Esophagus (tissue), 2 donors: ENCODE results near the gene SRR. TPM values are rescaled to one million over a fixed set of nuclear protein-coding genes. Genes with fewer than 3 reads are reported as not detected.
"Not testable (repeated sequence)": the region's sequence is repeated elsewhere in the genome, so short reads cannot be mapped to it uniquely, and the experiment has no call there.

Source experiments
- H3K27ac ChIP-seq, 2 donors: one replicate each; pipeline ENCODE4 v1.5.1; 2013; ENCODE audit warnings: low read depth in 2 of 2, mild to moderate bottlenecking in 2 of 2, inconsistent platforms in 1 of 2, low read length in 1 of 2, moderate library complexity in 1 of 2
- H3K27me3 ChIP-seq, 2 donors: one replicate each; pipeline ENCODE4 v1.6.1; 2013; ENCODE audit warnings: low read length in 2 of 2, control low read depth in 1 of 2, mild to moderate bottlenecking in 1 of 2; ENCODE audit not compliant: insufficient read depth in 2 of 2, control insufficient read depth in 1 of 2
- H3K36me3 ChIP-seq, 2 donors: one replicate each; pipeline ENCODE4 v1.6.1; 2013; ENCODE audit warnings: low read length in 1 of 2; ENCODE audit not compliant: control insufficient read depth in 2 of 2, insufficient read depth in 2 of 2
- H3K4me1 ChIP-seq, 2 donors: one replicate each; pipeline ENCODE4 v1.6.1; 2013; ENCODE audit warnings: low read length in 1 of 2; ENCODE audit not compliant: control insufficient read depth in 2 of 2, insufficient read depth in 2 of 2
- H3K4me3 ChIP-seq, 2 donors: one replicate each; pipeline ENCODE4 v1.5.1; 2013; ENCODE audit warnings: low read length in 2 of 2, mild to moderate bottlenecking in 2 of 2, low read depth in 1 of 2, moderate library complexity in 1 of 2
- H3K9me3 ChIP-seq, 2 donors: one replicate each; pipeline ENCODE4 v1.6.1; 2013; ENCODE audit warnings: mild to moderate bottlenecking in 2 of 2, low read depth in 1 of 2, low read length in 1 of 2, moderate library complexity in 1 of 2; ENCODE audit not compliant: control insufficient read depth in 2 of 2, insufficient read depth in 1 of 2
- WGBS, 2 donors: extraction: QIAGEN DNeasy Blood & Tissue Kit; methylation state at CpG; one replicate each; pipeline ENCODE4 v1.1.7; 2013; 5-methylcytosine and 5-hydroxymethylcytosine counted together
- polyA plus RNA-seq, 2 donors: library from polyadenylated mRNA; stranded (reverse); fragments of 200-250 nt; gene quantifications; one replicate each; pipeline ENCODE4 v1.2.3, GENCODE V29; 2013
- donor health status: healthy with polysubstance abuse.
- donor health status: Bipolar disorder and iron deficiency.

Gene SRR
- polyA plus RNA-seq = 1 to 10 TPM; 2.1 to 4.5 TPM

- Histone ChIP-seq H3K9me3 (no peaks in the 10 kb centered on the region), H3K4me1 (peaks cover 0 to 4% of the 10 kb centered on the region in 2 donors), H3K36me3 (peaks cover 0 to 10% of the 10 kb centered on the region in 2 donors), H3K4me3 (peak within 1 kb of the TSS; percentile 72 to 73), H3K27ac (peak within 1 kb of the TSS; percentile 96 to 97), H3K27me3 (no peaks in the 10 kb centered on the region)
- WGBS, 2 donors = 0 to 1% methylated on average over 34 to 108 of the region's 108 CpGs
Measured at GRCh38 chr17:2303204-2304188, at the start of gene SRR, which contains the start of gene SMG6. Gene SRR (plus strand): TSS chr17:2303950. CDS start chr17:2315561, 11,611 bp downstream. Gene SMG6 (minus strand): TSS chr17:2303785. CDS start chr17:2303720, 65 bp downstream.

DNA sequence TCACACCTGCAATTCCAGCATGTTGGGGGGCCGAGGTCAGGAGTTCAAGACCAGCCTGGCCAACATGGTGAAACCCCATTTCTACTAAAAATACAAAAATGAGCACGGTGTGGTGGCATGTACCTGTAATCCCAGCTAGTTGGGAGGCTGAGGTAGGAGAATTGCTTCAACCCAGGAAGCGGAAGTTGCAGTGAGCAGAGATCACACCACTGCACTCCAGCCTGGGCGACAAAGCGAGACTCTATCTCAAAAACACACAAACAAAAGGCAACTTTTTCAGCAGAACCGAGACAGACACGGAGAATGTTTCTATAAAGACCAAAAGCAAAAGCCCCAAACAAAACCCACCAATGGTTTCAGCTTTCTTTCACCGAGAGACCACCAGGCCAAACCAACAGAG is 44.9 kb upstream of the SRR start:
- H3K27me3 ChIP-seq, H3K9me3 ChIP-seq, H3K4me1 ChIP-seq, H3K4me3 ChIP-seq, H3K36me3 ChIP-seq, H3K27ac ChIP-seq: not testable (repeated sequence)
- 86 to 92% methylated on average over 8 of the region's 8 CpGs for WGBS, 2 donors

- peak overlapping the region in 1 of 2 donors; percentile 24 for H3K27ac ChIP-seq
- no peaks in the 10 kb centered on the region for H3K4me1 ChIP-seq
- 74 to 76% methylated on average over 8 of the region's 8 CpGs for WGBS, 2 donors
- H3K4me3 ChIP-seq = no peak overlapping the region
- no peaks in the 10 kb centered on the region for H3K36me3 ChIP-seq
- H3K27me3 ChIP-seq = no peaks in the 10 kb centered on the region
- H3K9me3 ChIP-seq = no peaks in the 10 kb centered on the region
Measured at GRCh38 chr17:2259769-2260536, 43.8 kb upstream of the SRR start.

GRCh38 chr17:2262135-2262587 is 41.6 kb upstream of the SRR start:
- H3K4me3 ChIP-seq = no peak overlapping the region
- H3K27ac ChIP-seq = peak overlapping the region; percentile 23 to 40
- 54 to 71% methylated on average over 2 of the region's 2 CpGs for WGBS, 2 donors
- no peaks in the 10 kb centered on the region for H3K9me3 ChIP-seq
- no peaks in the 10 kb centered on the region for H3K27me3 ChIP-seq
- H3K36me3 ChIP-seq = peaks cover 2 to 4% of the 10 kb centered on the region in 2 donors
- no peaks in the 10 kb centered on the region for H3K4me1 ChIP-seq

DNA sequence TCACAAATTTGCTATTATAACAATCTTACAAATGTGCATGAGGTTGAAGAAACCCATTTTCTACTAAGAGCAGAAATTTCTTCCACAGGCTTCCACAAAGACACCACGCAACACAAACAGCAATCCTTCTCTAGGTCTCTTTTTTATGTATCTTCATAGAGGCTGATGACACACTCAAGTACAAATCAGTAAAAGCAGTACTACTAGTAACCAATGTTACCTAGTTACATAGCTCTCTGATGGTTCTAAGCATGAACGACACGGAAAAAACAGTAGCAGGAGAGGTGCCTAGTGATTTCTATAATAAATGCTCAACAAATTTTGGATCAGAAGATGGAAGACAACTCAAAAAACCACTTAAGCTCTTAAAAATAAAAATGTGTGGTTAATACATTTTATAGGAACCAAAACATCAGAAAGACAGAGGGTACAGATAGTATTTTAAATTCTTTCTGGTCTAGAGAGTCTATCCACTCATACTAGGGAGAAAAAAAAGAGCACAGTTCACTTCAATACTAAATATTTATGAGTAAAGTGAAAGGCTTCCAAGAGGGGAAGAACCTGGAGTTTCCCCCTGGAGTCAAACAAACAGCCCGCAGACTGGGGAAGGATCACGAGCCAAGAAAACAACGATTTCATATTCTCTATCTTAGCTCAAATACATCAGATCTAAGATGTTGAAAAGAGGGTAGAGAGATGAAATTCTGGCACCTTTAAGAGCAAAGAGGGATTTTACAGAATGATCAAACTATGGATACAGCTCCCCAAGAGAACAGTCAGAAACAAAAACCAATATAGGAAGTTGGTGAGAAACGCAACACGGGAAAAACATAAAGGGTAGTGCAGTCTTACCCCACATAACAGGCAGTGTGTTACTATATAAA is 40.3 kb upstream of the SRR start:
- H3K36me3 ChIP-seq = peaks cover 4% of the 10 kb centered on the region in 2 donors
- no peaks in the 10 kb centered on the region for H3K9me3 ChIP-seq
- peak overlapping the region; percentile 52 to 58 for H3K27ac ChIP-seq
- H3K4me3 ChIP-seq = no peak overlapping the region
- H3K4me1 ChIP-seq = no peaks in the 10 kb centered on the region
- H3K27me3 ChIP-seq = no peaks in the 10 kb centered on the region
- WGBS, 2 donors = 56 to 65% methylated on average over 8 of the region's 8 CpGs

DNA sequence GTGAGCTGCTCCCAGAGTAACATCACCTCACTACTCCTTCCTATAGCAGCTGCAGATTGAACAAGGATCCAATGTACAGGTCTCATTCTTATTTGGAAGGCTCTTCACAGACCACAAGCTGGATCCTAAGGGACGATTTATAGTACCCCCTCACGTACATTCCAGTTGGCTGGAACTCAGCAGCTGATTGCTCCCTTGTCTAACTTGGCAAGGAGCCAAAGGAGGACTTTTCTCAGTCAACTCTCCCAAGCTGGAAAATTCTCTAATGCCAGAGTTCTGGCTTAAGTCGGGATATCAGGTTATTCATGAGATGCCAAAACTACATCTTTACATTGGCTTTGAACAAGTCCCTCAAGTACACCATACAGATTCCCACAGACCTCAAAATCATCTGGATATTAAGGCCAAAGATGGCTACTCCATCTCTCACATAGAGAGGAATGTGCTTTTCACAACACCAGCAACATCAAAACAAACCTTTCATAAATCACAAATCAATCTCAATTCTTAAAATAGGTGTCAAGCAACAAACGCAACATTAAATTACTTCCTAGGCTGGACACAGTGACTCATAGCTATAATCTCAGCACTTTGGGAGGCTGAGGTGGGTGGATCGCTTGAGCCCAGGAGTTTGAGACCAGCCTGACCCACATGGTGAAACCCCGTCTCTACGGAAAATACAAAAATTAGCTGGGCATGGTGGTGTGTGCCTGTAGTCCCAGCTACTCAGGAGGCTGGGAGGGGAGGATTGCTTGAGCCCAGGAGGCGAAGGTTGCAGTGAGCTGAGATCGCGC is 39.5 kb upstream of the SRR start:
- Histone ChIP-seq H3K36me3 (peaks cover 4% of the 10 kb centered on the region in 2 donors), H3K9me3 (no peaks in the 10 kb centered on the region), H3K4me3 (no peak overlapping the region), H3K4me1 (no peaks in the 10 kb centered on the region), H3K27me3 (no peaks in the 10 kb centered on the region), H3K27ac (peak overlapping the region; percentile 52 to 58)
- WGBS, 2 donors = 66 to 75% methylated on average over 10 of the region's 10 CpGs

- not testable (repeated sequence) for H3K36me3 ChIP-seq, H3K27me3 ChIP-seq, H3K9me3 ChIP-seq, H3K4me1 ChIP-seq, H3K4me3 ChIP-seq
- H3K27ac ChIP-seq = peak overlapping the region; percentile 2 to 42
- WGBS, 2 donors = 94 to 96% methylated on average over 10 of the region's 10 CpGs
Measured at GRCh38 chr17:2265166-2265565, 38.6 kb upstream of the SRR start.

GRCh38 chr17:2266045-2266864 is 37.5 kb upstream of the SRR start:
- Histone ChIP-seq H3K4me3 (no peak overlapping the region), H3K27me3 (no peaks in the 10 kb centered on the region), H3K36me3 (peaks cover 4% of the 10 kb centered on the region in 2 donors), H3K27ac (peak overlapping the region; percentile 19 to 65), H3K9me3 (no peaks in the 10 kb centered on the region), H3K4me1 (no peaks in the 10 kb centered on the region)
- 67 to 74% methylated on average over 13 of the region's 13 CpGs for WGBS, 2 donors
